Smooth muscle cell (in vitro differentiated cells): ENCODE data around the gene UGT1A4. TPM values are rescaled to one million over a fixed set of nuclear protein-coding genes. Genes with fewer than 3 reads are reported as not detected.
"Not testable (repeated sequence)": the region's sequence is repeated elsewhere in the genome, so short reads cannot be mapped to it uniquely, and the experiment has no call there.

ENCODE experiments used
- DNase-seq: peaks from one replicate; lab custom pipeline; 2025; ENCODE audit not compliant: unreplicated experiment; lab: John Stamatoyannopoulos, UW
- H2AFZ ChIP-seq: fragments of 200-600 bp; sonication (generic); 2 replicates; pipeline ENCODE4 v1.6.0; 2016; ENCODE audit warnings: antibody characterized with exemption, low read depth, mild to moderate bottlenecking
- H3F3A ChIP-seq: fragments of 200-600 bp; sonication (generic); 2 replicates; pipeline ENCODE4 v1.6.0; 2017; ENCODE audit warnings: antibody characterized with exemption, low read depth
- H3K27ac ChIP-seq: fragments of 200-600 bp; sonication (generic); 2 replicates; pipeline ENCODE4 v1.5.1; 2016; ENCODE audit warnings: low read depth, mild to moderate bottlenecking
- H3K27me3 ChIP-seq: fragments of 200-600 bp; sonication (generic); 2 replicates; pipeline ENCODE4 v1.6.1; 2016; ENCODE audit warnings: low read depth, mild to moderate bottlenecking
- H3K36me3 ChIP-seq: fragments of 200-600 bp; sonication (generic); 2 replicates; pipeline ENCODE4 v1.5.1; 2016; ENCODE audit warnings: low read depth
- H3K4me1 ChIP-seq: fragments of 200-600 bp; sonication (generic); 2 replicates; pipeline ENCODE4 v1.5.1; 2016; ENCODE audit warnings: low read depth
- H3K4me2 ChIP-seq: fragments of 200-600 bp; sonication (generic); 2 replicates; pipeline ENCODE4 v1.6.0; 2016; ENCODE audit warnings: mild to moderate bottlenecking
- H3K4me3 ChIP-seq: fragments of 200-600 bp; sonication (generic); 2 replicates; pipeline ENCODE4 v1.5.1; 2016; ENCODE audit warnings: mild to moderate bottlenecking
- H3K79me2 ChIP-seq: fragments of 200-600 bp; sonication (generic); 2 replicates; pipeline ENCODE4 v1.6.0; 2016; ENCODE audit warnings: low read depth, mild to moderate bottlenecking
- H3K9ac ChIP-seq: fragments of 200-600 bp; sonication (generic); 2 replicates; pipeline ENCODE4 v1.6.0; 2016; ENCODE audit warnings: low read depth
- H3K9me3 ChIP-seq: fragments of 200-600 bp; sonication (generic); replicated peaks from 2 replicates; pipeline ENCODE4 v1.5.1; 2016; ENCODE audit warnings: low read depth
- H4K20me1 ChIP-seq: fragments of 200-600 bp; sonication (generic); 2 replicates; pipeline ENCODE4 v1.6.0; 2016; ENCODE audit warnings: low read depth
- WGBS: methylation state at CpG from one replicate; pipeline ENCODE4 v1.1.7; 2016; ENCODE audit warnings: low lambda C conversion rate; 5-methylcytosine and 5-hydroxymethylcytosine counted together
- polyA plus RNA-seq: library from polyadenylated mRNA; unstranded; fragments of >200 nt; fragmentation: Nextera tagmentation; extraction: Ambion mirVana; gene quantifications from 2 replicates; pipeline ENCODE4 v1.2.1, GENCODE V29; 2016
- total RNA-seq: library from RNA; depleted of rRNA; stranded (reverse); fragments of >200 nt; gene quantifications from 2 replicates; pipeline ENCODE4 v1.2.3, GENCODE V29; 2014
- TF ChIP-seq, protein P1 (sequence below): fragments of 200-600 bp; sonication (generic); IDR thresholded peaks from 2 replicates; pipeline ENCODE4 v1.5.1; 2017; ENCODE audit warnings: borderline replicate concordance, mild to moderate bottlenecking, antibody characterized with exemption; ENCODE audit not compliant: insufficient read depth, poor library complexity, severe bottlenecking

Gene UGT1A4
- total and polyA plus RNA-seq, 2 experiments from 2014 or later: not detected

DNA sequence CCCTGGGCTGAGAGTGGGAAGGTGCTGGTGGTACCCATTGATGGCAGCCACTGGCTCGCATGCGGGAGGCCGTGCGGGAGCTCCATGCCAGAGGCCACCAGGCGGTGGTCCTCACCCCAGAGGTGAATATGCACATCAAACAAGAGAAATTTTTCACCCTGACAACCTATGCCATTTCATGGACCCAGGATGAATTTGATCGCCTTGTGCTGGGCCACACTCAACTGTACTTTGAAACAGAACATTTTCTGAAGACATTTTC lies 28.7 kb downstream of the UGT1A4 start:
- Histone ChIP-seq H2AFZ (no peak overlapping the region), H3K9ac (no peak overlapping the region), H3K27me3 (no peaks in the 10 kb centered on the region), H3K4me1 (no peaks in the 10 kb centered on the region), H3F3A (no peaks in the 10 kb centered on the region), H3K4me2 (no peak overlapping the region), H3K27ac (no peak overlapping the region), H4K20me1 (no peaks in the 10 kb centered on the region), H3K36me3 (no peaks in the 10 kb centered on the region), H3K4me3 (no peak overlapping the region), H3K79me2 (no peaks in the 10 kb centered on the region), H3K9me3 (no peaks in the 10 kb centered on the region)
- whole genome bisulfite sequencing: 92% methylated on average over 6 of the region's 6 CpGs
- no peak for DNase-seq
- TF ChIP-seq, protein P1, sequence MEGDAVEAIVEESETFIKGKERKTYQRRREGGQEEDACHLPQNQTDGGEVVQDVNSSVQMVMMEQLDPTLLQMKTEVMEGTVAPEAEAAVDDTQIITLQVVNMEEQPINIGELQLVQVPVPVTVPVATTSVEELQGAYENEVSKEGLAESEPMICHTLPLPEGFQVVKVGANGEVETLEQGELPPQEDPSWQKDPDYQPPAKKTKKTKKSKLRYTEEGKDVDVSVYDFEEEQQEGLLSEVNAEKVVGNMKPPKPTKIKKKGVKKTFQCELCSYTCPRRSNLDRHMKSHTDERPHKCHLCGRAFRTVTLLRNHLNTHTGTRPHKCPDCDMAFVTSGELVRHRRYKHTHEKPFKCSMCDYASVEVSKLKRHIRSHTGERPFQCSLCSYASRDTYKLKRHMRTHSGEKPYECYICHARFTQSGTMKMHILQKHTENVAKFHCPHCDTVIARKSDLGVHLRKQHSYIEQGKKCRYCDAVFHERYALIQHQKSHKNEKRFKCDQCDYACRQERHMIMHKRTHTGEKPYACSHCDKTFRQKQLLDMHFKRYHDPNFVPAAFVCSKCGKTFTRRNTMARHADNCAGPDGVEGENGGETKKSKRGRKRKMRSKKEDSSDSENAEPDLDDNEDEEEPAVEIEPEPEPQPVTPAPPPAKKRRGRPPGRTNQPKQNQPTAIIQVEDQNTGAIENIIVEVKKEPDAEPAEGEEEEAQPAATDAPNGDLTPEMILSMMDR: no peak

GRCh38 chr2:233750689-233751088 lies 32.2 kb downstream of the UGT1A4 start:
- H3K79me2 ChIP-seq, H3K27ac ChIP-seq, H4K20me1 ChIP-seq, H3K36me3 ChIP-seq, H3K27me3 ChIP-seq, H3K4me1 ChIP-seq, H3K4me2 ChIP-seq, H3K9me3 ChIP-seq, H3F3A ChIP-seq, H3K9ac ChIP-seq, H2AFZ ChIP-seq, DNase-seq, H3K4me3 ChIP-seq: not testable (repeated sequence)
- WGBS: 72% methylated on average over 2 of the region's 2 CpGs

DNA sequence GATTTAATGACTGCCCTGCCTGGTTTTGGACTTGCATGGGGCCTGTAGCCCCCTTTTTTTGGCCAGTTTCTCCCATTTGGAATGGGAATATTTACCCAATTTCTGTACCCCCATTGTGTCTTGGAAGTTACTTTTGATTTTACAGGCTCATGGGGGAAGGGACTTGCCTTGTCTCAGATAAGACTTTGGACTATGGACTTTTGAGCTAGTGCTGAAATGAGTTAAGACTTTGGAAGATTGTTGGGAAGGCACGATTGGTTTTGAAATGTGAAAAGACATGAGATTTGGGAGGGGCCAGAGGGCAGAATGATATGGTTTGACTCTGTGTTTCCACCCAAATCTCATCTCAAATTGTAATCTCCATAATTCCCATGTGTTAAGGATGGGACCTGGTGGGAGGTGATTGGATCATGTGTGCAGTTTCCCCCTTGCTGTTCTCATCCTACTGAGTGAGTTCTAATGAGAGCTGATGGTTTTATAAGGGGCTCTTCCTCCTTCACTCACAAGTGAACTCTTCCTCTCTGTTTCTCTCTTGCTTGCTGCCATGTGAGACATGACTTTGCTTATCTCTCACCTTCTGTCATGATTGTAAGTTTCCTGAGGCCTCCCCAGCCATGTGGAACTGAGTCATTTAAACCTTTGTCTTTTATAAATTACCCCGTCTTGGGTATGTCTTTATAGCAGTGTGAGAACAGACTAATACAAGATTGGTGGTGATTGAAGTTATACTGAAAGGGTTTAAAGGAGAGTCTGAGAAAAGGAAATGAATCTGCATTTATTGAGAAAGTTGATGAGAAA lies 32.9 kb downstream of the UGT1A4 start:
- H3K4me3 ChIP-seq, H3K4me2 ChIP-seq, H3K4me1 ChIP-seq, H3K9ac ChIP-seq, DNase-seq, H3K36me3 ChIP-seq, H3K27ac ChIP-seq, H3K9me3 ChIP-seq, H3F3A ChIP-seq, H3K27me3 ChIP-seq, H4K20me1 ChIP-seq, H3K79me2 ChIP-seq, H2AFZ ChIP-seq: not testable (repeated sequence)
- whole genome bisulfite sequencing: 67% methylated on average over 2 of the region's 2 CpGs

DNA sequence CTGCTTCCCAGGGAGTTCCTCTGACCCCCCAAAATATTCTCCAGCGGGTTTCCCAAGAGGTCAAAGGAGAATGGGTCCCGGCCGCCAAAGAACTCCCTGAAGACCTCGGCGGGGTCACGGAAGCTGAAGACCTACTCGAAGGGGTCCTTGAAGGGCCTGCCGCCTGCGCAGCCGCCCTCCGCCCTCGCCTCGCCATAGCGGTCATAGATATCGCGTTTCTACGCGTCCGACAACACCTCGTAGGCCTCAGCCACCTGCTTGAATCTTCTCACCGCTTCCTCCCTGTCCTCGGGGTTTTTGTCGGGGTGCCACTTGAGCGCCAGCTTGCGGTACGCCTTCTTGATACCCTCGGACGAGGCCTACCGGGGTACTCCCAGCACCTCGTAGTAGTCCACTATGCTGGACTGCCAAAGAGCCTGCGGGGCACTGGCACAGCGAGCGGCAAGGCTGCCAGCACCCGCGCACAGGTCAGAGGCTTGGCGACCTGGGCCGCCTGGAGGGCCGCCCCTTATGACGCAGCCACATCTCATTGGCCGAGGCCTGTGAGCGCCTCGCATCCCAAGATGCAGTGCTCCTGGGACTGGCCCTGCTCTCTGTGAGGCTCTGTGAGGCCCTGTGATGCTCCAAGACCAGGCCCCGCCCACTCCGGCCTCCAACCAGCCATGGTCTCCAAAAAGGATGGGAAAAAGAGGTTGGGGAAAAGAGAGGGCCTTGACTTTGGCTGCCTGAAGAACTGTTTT lies 36.5 kb downstream of the UGT1A4 start:
- TF ChIP-seq, protein P1: no peak
- H3K9me3 ChIP-seq: no peaks in the 10 kb centered on the region
- no peaks in the 10 kb centered on the region for H3K36me3 ChIP-seq
- no peaks in the 10 kb centered on the region for H3K4me1 ChIP-seq
- WGBS: 96% methylated on average over 44 of the region's 44 CpGs
- no peak overlapping the region for H3K9ac ChIP-seq
- DNase-seq: no peak
- H3K79me2 ChIP-seq: no peaks in the 10 kb centered on the region
- no peak overlapping the region for H2AFZ ChIP-seq
- no peaks in the 10 kb centered on the region for H4K20me1 ChIP-seq
- H3K4me3 ChIP-seq: no peak overlapping the region
- no peak overlapping the region for H3K4me2 ChIP-seq
- H3K27me3 ChIP-seq: no peaks in the 10 kb centered on the region
- no peak overlapping the region for H3K27ac ChIP-seq
- H3F3A ChIP-seq: no peaks in the 10 kb centered on the region
